ENCODE data around the gene TP53I11. TPM values are rescaled to one million over a fixed set of nuclear protein-coding genes. Genes with fewer than 3 reads are reported as not detected.

TP53I11 gene
- total RNA-seq, 4 donors from 2014 or later: 24.7 to 107 (median 46.3) TPM

DNA sequence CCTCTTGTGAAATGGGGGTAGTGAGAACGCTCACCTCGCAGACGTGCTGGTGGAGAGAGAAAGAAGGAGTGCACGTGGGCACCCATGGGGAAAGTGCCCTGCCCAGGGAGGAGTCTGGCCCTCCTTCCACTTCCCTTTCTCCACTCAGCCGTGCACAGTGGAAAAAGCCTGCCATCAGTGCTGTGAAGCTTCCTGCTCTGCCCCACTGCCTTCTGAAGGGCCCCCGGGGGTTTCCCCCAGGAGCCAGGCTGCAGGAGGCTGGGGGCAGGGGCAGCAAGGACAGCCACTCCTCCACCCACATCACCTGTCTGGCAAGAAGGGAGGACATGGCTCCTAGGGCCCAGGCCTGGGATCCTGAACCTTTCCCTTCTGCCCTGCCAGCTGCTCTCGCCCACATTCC, 7.6 kb downstream of the TP53I11 start:
- TF ChIP-seq, protein P1, sequence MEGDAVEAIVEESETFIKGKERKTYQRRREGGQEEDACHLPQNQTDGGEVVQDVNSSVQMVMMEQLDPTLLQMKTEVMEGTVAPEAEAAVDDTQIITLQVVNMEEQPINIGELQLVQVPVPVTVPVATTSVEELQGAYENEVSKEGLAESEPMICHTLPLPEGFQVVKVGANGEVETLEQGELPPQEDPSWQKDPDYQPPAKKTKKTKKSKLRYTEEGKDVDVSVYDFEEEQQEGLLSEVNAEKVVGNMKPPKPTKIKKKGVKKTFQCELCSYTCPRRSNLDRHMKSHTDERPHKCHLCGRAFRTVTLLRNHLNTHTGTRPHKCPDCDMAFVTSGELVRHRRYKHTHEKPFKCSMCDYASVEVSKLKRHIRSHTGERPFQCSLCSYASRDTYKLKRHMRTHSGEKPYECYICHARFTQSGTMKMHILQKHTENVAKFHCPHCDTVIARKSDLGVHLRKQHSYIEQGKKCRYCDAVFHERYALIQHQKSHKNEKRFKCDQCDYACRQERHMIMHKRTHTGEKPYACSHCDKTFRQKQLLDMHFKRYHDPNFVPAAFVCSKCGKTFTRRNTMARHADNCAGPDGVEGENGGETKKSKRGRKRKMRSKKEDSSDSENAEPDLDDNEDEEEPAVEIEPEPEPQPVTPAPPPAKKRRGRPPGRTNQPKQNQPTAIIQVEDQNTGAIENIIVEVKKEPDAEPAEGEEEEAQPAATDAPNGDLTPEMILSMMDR (IDR thresholded peaks at IDR 0.05; ENCODE audit: low read depth): no peak

DNA sequence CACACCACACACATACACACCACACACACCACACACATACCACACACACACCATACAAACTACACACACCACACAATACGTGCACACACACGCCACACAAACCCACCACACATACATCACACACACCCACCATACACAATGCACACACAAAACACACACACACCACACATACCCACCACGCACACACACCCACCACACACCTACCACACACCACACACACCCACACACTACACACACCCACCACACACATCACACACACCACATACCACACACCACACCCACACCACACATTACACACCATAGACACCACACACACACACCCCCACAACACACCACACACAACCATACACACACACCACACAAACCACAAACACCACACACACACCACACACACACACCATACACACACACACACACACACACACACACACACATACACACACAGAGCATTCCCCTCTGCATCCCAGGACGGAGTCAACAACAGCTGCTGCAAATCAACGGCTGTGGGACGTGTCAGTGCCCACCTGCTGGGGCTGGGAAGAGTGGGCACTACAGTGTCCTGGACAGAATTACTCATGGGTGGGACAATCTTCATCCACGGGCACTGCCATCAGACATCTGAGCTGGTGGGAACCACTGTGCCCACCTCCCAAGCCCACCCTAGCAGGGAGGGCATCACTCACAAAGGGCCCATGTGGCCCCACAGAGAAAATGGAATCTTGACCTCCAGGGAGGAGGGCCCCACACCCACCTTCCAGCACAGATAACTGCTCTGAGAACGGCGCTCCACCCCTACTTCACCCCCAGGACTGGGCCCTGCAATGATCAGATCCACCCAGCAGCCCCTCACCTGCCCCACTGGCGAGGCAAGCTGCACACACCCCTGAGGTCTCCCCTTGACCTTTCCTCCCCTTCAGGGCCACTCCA, 8.4 kb downstream of the TP53I11 start:
- TF ChIP-seq, protein P1 (IDR thresholded peaks at IDR 0.05; ENCODE audit: low read depth): no peak

DNA sequence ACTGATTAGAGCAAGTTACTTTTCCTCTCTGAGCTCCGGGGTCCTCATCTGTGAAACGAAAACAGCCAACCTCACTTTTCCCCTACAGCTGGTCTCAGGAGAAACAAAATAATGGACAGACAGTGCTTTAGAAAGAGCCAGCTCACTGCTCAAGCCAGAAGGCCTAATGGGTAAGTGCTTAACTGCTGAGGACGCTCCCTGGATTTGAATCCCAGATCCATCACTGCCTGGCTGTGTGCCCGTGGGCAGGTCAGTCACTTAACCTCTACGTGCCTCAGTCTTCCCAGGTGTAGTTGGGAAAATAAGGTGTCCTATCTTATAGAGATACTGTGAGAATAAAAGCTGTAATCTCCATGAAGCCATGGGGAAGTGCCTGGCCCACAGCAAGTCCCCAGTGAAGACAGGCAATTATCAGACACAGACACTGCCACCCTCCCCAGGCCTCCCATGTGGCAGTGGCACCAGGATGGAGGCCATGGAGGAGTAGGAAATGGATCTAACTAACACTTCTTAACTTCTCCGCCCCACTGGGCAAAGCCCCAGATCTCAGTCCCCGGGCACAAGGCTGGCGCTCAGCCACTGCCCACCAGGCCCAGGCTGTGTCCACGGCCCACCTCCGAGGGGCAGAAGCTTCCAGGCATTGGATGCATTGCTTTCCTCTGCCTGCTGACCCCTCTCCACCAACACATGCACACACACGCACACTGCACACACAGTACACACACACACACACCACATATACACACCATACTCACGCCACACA, 9.2 kb downstream of the TP53I11 start:
- TF ChIP-seq, protein P1 (IDR thresholded peaks at IDR 0.05; ENCODE audit: low read depth): no peak

DNA sequence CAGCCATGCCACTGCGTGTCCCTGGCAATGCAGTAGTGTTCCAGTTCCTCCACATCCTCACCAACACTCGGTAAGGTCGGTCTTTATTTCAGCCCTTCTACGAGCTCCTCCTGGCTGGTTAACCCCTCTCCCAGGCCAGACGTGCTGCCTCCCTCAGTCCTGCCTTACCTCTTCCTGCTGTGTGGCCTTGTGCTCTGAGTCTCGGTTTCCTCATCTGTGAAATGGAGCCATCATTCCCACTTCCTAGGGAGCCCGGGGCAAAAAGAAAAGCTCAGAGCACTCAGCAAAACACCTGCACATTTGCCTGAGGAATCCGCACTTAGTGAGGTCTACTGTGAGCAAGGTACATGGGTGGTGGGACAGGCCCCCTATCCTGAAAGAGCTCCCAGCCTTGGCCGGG, 9.8 kb downstream of the TP53I11 start:
- TF ChIP-seq, protein P1 (IDR thresholded peaks at IDR 0.05; ENCODE audit: low read depth): no peak

DNA sequence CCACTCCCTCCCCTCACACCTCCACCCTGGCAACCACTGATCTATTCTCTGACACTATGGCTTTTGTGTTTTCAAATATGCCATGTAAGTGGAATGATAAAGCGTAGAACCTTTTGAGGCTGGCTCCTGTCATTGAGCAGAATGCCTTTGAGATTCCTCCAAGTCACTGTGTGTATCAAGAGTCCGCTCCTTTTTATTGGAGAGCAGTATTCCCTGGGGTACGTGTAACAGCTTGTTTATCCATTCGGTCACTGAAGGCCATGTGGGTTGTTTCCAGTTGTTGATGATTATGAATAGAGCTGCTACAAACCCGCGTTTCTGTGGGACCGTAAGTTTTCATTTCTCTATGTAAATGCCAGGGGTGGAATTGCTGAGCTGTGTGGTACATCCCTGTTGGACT, 10.3 kb downstream of the TP53I11 start:
- TF ChIP-seq, protein P1 (IDR thresholded peaks at IDR 0.05; ENCODE audit: low read depth): no peak

DNA sequence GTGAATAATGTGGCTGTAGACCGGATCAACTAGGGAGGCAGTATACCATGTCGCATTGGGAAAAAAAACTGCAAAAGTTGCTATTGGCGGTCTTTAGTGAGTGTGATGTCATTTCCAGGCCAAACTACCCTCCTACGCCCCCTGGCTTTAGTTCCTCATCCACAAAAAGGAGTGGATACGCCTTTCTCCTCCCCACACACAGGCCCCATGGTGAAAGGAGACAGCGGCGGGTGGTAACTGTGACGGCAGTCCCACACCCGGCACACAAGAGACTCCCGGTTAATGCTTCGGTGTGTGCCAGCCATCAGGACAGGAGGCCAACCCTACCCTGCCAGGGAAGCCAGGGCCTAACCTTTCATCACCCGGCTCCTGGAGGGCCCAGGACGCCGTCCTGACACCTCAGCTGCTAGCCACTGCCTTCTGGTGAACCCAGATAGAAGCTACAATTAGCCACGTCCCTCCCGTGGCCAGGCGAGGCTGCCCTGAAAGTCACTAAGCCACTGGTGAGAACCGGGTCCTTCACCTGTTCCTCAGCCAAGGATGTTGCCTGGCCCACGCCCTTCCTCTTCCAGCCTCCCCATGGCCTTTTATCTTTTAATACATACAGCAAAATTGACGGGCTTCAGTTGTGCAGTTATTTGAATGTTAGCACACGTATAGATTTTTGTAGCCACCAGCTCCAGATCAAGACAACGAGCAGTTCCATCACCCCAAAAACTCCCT, 10.8 kb downstream of the TP53I11 start:
- TF ChIP-seq, protein P1 (IDR thresholded peaks at IDR 0.05; ENCODE audit: low read depth): no peak
